SJCRH30 (cell line): ENCODE results near the gene CTDP1. TPM values are rescaled to one million over a fixed set of nuclear protein-coding genes. Genes with fewer than 3 reads are reported as not detected.

ENCODE experiments used
- DNase-seq, 2 experiments: peaks; one replicate each; pipeline ENCODE4 v3.0.0-alpha.2; 2015 to 2020
- H3K27ac ChIP-seq: fragments of 250-450 bp; sonication (Bioruptor Pico); 2 replicates; pipeline ENCODE4 v1.5.1; 2020; ENCODE audit warnings: mild to moderate bottlenecking, moderate library complexity
- H3K27me3 ChIP-seq: fragments of 250-450 bp; sonication (Bioruptor Pico); 2 replicates; pipeline ENCODE4 v1.5.1; 2020; ENCODE audit warnings: mild to moderate bottlenecking, moderate library complexity
- H3K36me3 ChIP-seq: fragments of 250-450 bp; sonication (Bioruptor Pico); 2 replicates; pipeline ENCODE4 v1.5.1; 2020; ENCODE audit warnings: mild to moderate bottlenecking, moderate library complexity
- H3K4me1 ChIP-seq: fragments of 250-450 bp; sonication (Bioruptor Pico); 2 replicates; pipeline ENCODE4 v1.5.1; 2020; ENCODE audit warnings: mild to moderate bottlenecking, moderate library complexity
- H3K4me3 ChIP-seq: fragments of 250-450 bp; sonication (Bioruptor Pico); 2 replicates; pipeline ENCODE4 v1.5.1; 2020; ENCODE audit warnings: mild to moderate bottlenecking, moderate library complexity
- H3K9me3 ChIP-seq: fragments of 250-450 bp; sonication (Bioruptor Pico); replicated peaks from 2 replicates; pipeline ENCODE4 v1.5.1; 2020; ENCODE audit warnings: mild to moderate bottlenecking, moderate library complexity
- total RNA-seq: library from RNA; depleted of rRNA; stranded (reverse); fragments of >200 nt; shearing (Covaris generic); gene quantifications from 2 replicates; pipeline ENCODE4 v1.2.3, GENCODE V29; 2014

Gene CTDP1
- total RNA-seq, 1 experiment from 2014 or later, result 8.8 TPM

DNA sequence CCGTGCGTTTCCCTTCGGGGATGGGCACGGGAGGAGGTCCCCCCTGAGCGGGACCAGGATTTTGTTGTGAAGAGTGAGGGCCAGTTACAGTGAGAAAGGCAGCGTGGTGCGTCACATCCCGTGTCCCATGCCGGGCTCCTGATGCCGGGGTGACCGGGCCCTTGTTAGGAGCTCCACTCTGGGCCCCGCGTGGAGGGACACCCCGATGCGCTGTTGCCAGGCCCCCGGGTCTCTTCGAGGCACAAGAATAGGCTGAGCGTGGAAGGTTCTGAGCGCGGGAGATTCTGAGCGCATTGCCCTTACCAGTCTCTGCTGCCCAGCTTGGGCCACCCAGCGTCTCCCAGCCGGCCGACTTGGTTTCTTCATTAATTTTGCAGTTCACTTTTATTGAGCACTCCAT, 17.6 kb downstream of the CTDP1 start:
- Histone ChIP-seq H3K4me1 (no peaks in the 10 kb centered on the region), H3K9me3 (no peaks in the 10 kb centered on the region), H3K27ac (no peak overlapping the region), H3K36me3 (no peaks in the 10 kb centered on the region; the same call in 1 of the 2 replicates), H3K27me3 (no peaks in the 10 kb centered on the region), H3K4me3 (no peak overlapping the region)
- no peak for DNase-seq

DNA sequence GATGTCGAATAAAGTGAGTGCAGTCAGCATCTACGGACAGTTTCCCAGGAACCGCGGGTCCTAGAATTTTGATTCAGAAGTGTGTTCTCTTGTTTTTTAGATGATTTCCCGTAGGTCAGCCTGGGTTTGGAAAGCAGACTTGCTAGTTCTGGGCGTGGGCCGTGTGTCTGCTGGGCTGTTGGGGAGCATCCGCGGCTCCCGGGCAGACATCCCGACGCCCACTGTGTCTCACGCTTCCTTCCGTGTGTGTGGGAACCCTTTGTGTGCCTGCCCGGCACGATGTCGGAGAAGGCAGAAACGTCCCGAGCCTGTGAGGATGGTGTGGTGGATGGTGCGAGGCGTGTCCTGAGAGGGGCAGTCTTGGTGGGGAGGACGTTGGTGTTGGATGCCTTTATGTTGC, 18.4 kb downstream of the CTDP1 start:
- no peaks in the 10 kb centered on the region for H3K9me3 ChIP-seq
- H3K4me1 ChIP-seq, result no peaks in the 10 kb centered on the region
- H3K36me3 ChIP-seq, result no peaks in the 10 kb centered on the region; the same call in 1 of the 2 replicates
- H3K27me3 ChIP-seq, result no peaks in the 10 kb centered on the region
- DNase-seq, result no peak
- no peak overlapping the region for H3K4me3 ChIP-seq
- no peak overlapping the region for H3K27ac ChIP-seq

DNA sequence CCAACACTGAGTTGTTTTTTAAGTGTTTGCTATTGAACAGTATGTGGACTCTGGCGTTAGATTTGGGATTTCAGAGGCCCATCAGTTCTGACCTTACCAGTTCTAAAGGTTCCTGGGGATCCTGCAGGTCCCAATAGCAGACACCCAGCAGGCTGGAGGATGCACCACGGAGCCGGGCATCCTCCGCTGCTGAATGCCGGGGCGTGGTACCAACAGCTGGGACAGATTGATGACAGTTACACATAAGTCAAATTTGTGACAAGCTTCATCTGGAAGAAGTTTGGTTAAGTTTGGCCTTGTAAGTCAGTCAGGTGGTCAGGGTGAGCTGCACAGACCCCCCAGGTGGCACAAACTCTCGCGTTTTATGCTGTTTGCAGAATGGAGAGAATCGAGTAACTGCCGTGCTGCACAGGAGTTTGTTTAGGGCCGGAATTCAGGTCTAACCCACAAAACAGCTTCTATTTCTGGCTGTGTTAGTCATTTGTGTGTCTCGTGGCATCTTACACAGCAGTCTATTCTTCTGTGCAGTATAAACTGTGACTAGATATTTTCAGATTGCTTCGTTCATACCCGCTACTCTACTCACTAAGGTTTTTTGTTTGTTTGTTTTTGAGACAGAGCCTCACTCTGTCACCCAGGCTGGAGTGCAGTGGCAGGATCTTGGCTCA, 19.2 kb downstream of the CTDP1 start:
- Histone ChIP-seq H3K27ac (no peak overlapping the region), H3K4me3 (no peak overlapping the region), H3K4me1 (no peaks in the 10 kb centered on the region), H3K36me3 (no peaks in the 10 kb centered on the region; the same call in 1 of the 2 replicates), H3K9me3 (no peaks in the 10 kb centered on the region), H3K27me3 (no peaks in the 10 kb centered on the region)
- DNase-seq, result no peak

DNA sequence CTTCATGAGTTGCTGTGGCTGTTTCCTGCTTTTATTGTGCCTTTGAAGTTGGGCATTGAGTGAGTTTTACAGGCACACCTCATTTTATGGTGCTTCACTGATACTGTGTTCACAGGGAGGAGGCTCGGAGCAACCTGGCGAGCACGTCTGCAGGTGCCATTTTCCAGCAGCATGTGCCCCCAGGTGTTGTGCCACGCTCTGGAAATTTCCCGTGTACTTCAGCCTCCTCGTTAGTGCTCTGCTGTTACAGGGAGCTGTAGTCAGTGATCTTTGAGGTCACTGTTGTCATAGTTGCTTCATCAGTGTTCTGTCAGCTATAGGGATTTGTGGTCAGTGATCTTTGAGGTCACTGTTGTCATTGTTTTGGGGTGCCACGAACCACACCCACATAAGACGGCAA, 20.1 kb downstream of the CTDP1 start:
- H3K36me3 ChIP-seq, result no peaks in the 10 kb centered on the region; the same call in 1 of the 2 replicates
- H3K9me3 ChIP-seq, result no peaks in the 10 kb centered on the region
- H3K4me1 ChIP-seq, result no peaks in the 10 kb centered on the region
- H3K27ac ChIP-seq, result no peak overlapping the region
- H3K27me3 ChIP-seq, result no peaks in the 10 kb centered on the region
- no peak for DNase-seq
- no peak overlapping the region for H3K4me3 ChIP-seq

DNA sequence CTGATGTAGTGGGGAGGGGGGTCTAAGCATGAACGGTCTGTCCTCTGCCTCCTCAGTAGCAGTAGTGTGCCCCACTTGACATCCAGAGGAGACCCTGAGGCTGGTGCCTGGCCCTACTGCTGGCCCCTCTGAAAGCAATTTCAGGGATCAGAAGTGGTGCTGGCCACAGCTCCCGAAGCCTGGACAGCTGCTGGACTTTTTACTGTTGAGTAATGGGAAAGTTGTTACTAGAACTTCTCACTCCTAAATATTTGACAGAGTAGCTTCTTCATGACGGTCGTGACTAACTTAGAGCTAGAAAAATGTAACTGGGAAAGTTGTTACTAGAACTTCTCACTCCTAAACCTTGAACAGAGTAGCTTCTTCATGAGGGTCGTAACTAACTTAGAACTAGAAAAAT, 23.3 kb downstream of the CTDP1 start:
- Histone ChIP-seq H3K27ac (no peak overlapping the region), H3K4me3 (no peak overlapping the region), H3K9me3 (no peaks in the 10 kb centered on the region), H3K27me3 (no peaks in the 10 kb centered on the region), H3K4me1 (no peaks in the 10 kb centered on the region), H3K36me3 (no peaks in the 10 kb centered on the region; the same call in 1 of the 2 replicates)
- no peak for DNase-seq

DNA sequence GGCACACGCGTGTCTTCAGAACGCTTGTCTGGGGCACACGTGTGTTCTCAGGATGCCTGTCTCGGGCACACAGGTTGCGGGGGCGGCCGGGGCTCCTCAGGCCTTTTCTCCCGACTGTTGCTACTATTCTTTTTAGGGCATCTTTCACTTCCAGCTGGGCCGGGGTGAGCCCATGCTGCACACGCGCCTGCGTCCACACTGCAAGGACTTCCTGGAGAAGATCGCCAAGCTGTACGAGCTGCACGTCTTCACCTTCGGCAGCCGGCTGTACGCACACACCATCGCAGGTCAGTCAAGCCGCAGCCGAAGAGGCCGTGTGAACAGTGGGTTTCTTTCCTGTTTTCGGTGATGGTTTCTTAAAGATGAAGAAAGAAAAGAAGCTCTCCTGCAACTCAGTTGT, 25.0 kb downstream of the CTDP1 start:
- DNase-seq, result no peak
- no peaks in the 10 kb centered on the region for H3K4me1 ChIP-seq
- H3K9me3 ChIP-seq, result no peaks in the 10 kb centered on the region
- H3K36me3 ChIP-seq, result no peaks in the 10 kb centered on the region; the same call in 1 of the 2 replicates
- H3K27ac ChIP-seq, result no peak overlapping the region
- no peak overlapping the region for H3K4me3 ChIP-seq
- H3K27me3 ChIP-seq, result no peaks in the 10 kb centered on the region

DNA sequence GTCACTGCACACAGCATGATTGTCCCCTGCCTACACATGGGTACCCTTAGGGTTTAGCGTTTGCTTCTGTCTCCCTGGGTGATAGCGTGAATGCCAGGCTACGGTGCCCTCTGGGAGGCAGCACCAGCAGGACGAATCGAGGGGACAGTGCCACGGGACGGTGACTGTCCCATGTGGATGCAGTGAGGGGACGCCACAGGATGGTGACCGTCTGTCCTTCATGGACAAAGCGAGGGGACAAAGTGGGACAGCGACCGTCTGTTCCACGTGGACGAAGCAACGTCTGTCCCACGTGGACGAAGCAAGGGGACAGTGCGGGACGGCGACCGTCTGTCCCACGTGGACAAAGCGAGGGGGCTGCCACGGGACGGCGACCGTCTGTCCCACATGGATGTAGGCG, 25.7 kb downstream of the CTDP1 start:
- DNase-seq, result no peak
- Histone ChIP-seq H3K36me3 (no peaks in the 10 kb centered on the region; the same call in 1 of the 2 replicates), H3K27ac (no peak overlapping the region), H3K9me3 (no peaks in the 10 kb centered on the region), H3K27me3 (no peaks in the 10 kb centered on the region), H3K4me3 (no peak overlapping the region), H3K4me1 (no peaks in the 10 kb centered on the region)

DNA sequence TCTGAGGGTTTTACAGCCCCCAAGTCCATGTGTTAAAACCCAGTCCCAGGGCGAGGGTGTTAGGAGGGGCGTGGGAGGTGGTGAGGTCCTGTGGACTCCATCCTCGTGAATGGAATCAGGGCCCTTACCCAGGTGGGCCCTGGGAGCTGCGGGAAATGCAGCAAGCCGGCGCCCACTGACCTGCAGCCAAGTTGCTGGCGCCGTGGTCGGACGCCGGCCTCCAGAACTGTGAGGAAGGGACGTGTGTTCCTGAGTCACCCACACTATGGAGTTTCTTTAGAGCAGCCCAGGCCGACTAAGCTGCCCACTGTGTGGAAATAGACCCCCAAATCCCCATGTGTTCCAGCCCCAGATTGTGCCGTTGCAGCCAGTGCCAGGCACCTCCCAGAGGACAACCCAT, 26.4 kb downstream of the CTDP1 start:
- Histone ChIP-seq H3K4me1 (no peaks in the 10 kb centered on the region), H3K36me3 (no peaks in the 10 kb centered on the region), H3K4me3 (no peak overlapping the region), H3K9me3 (no peaks in the 10 kb centered on the region), H3K27me3 (no peaks in the 10 kb centered on the region), H3K27ac (no peak overlapping the region)
- no peak for DNase-seq

DNA sequence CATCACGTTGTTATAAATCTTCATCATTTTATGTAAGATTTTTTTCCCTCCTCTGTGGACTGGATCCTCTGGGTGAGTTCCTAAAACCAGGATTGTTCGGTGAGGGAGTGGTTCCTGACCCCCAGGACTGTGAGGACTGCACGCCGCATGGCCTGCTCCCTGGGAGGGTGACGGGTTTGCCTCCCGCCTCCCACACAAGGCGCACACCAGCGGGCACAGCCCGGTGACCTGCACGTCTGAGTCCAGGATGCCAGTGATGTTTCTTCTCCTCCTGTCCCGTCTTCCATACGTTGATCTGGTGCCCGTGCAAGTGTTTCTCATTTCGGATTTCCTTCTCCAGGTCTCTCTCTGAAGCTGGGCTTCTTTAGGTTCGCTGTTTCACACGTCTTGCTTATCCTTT, 27.1 kb downstream of the CTDP1 start:
- Histone ChIP-seq H3K4me3 (no peak overlapping the region), H3K9me3 (no peaks in the 10 kb centered on the region), H3K4me1 (no peaks in the 10 kb centered on the region), H3K36me3 (no peaks in the 10 kb centered on the region), H3K27me3 (no peaks in the 10 kb centered on the region), H3K27ac (no peak overlapping the region)
- no peak for DNase-seq

DNA sequence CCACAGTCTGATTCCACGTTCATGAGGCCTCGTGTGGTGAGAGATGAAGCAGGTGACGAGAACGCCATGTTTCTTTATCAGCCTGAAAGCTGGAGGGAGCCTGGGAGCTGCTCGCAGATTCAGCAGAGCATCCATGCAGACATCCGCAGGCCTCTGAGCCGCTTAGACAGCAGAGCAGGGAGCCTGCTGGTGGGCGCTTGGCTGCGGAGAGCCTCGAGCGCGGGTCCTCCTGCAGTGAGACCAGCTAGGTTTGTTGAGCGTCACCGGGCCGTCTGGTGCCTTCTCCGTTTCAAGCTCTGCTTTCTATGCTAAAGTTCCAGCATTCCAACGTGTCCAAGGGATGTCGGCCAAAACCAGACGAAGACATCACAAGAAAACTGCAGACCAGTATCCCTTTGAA, 27.6 kb downstream of the CTDP1 start:
- no peak overlapping the region for H3K27ac ChIP-seq
- H3K4me3 ChIP-seq, result no peak overlapping the region
- no peaks in the 10 kb centered on the region for H3K27me3 ChIP-seq
- no peak for DNase-seq
- no peaks in the 10 kb centered on the region for H3K36me3 ChIP-seq
- no peaks in the 10 kb centered on the region for H3K9me3 ChIP-seq
- no peaks in the 10 kb centered on the region for H3K4me1 ChIP-seq

DNA sequence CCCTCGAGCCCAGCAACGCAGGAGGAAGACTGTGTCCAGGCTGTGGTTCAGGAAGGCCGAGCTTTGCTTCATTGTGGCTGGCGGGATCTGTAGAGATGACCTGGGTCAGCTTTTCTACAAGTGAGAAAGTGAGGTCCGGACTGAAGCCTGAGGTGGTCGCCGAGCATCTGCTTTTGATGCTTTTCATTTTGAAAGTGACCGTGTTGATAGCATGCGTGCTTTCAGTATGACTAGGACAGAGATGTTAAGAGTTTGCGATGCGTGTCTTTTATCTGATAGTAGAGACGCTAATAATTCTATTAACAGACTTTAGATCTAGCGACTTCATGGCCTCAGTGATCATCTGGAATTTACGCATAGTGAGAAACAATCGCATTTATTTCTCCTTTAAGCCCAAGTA, 28.1 kb downstream of the CTDP1 start:
- no peaks in the 10 kb centered on the region for H3K4me1 ChIP-seq
- no peak overlapping the region for H3K27ac ChIP-seq
- H3K4me3 ChIP-seq, result no peak overlapping the region
- DNase-seq, result no peak
- H3K9me3 ChIP-seq, result no peaks in the 10 kb centered on the region
- H3K27me3 ChIP-seq, result no peaks in the 10 kb centered on the region
- H3K36me3 ChIP-seq, result no peaks in the 10 kb centered on the region

DNA sequence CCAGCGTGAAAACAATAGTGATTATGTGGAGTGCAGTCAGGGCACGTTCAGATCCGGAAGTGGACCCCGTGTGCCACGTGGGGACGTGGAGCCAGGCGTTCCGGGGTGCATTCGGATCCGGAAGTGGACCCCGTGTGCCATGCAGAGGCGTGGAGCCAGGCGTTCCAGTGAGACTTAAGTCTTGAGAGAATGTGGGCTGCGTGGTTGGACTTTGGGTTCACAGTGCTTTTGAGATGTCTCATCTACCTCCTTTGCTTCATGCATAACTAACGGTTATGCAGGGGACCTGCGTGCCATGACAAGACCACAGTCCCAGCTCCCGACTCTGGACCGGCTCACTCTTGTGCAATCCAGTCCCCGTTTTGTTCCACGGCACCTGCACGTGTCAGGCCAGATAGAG, 28.8 kb downstream of the CTDP1 start:
- Histone ChIP-seq H3K4me3 (no peak overlapping the region), H3K27me3 (no peaks in the 10 kb centered on the region), H3K4me1 (no peaks in the 10 kb centered on the region), H3K9me3 (no peaks in the 10 kb centered on the region), H3K27ac (no peak overlapping the region), H3K36me3 (0 out of 2 replicates have a peak, but pooled peaks cover 2% of the 10 kb centered on the region)
- DNase-seq, result no peak

DNA sequence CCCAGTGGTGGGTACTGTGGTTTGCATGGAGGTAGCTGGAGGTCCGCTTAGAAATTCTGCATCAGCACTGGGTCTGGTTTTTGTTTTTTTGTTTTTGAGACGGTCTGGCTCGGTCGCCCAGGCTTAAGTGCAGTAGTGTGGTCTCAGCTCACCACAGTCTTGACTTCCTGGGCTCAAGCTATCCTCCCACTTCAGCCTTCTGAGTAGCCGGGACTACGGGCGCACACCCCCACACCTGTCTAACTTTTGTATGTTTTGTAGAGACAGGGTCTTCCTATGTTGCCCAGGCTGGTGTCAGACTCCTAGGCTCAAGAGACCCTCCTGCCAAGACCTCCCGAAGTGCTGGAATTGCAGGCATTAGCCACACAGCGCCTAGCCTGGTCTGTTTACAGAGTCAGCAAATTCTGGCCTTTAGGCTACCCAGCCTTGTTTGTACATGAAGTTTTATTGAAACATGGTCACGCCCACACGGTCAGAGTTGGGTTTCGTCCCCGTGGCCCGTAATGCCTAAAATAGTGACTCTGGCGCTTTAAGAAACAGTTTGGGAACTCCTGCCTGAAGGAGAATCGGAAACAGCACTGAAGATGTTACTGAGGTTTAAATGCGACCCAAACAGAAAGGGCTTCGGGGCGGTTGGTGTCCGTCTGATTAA, 32.7 kb downstream of the CTDP1 start:
- Histone ChIP-seq H3K36me3 (peaks cover 12% of the 10 kb centered on the region; the same call in 1 of the 2 replicates), H3K27me3 (no peaks in the 10 kb centered on the region), H3K4me3 (no peak overlapping the region), H3K27ac (no peak overlapping the region), H3K4me1 (no peaks in the 10 kb centered on the region), H3K9me3 (no peaks in the 10 kb centered on the region)
- DNase-seq, result no peak

DNA sequence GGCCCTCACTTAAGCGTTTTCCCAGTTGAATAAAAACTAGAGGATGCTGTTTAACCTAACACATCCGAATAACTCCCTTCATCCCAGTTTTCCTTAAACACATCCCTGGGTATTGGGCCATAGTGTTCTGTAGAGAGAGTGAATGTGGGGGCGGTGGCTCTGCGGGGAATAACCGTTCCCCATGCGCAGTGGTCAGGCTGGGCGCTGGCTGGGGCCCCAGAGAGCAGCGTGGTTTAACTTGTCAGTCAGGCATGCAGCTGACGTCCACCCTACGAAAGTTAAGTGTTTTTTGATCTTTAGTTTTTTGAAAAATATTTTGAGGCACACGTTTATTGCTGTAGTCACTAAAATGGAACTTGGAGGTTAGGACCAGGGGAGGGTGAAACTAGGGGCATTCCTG, 33.7 kb downstream of the CTDP1 start:
- DNase-seq, result no peak
- Histone ChIP-seq H3K27ac (no peak overlapping the region), H3K4me3 (no peak overlapping the region), H3K4me1 (no peaks in the 10 kb centered on the region), H3K36me3 (peaks cover 12% of the 10 kb centered on the region; the same call in 1 of the 2 replicates), H3K27me3 (no peaks in the 10 kb centered on the region), H3K9me3 (no peaks in the 10 kb centered on the region)

DNA sequence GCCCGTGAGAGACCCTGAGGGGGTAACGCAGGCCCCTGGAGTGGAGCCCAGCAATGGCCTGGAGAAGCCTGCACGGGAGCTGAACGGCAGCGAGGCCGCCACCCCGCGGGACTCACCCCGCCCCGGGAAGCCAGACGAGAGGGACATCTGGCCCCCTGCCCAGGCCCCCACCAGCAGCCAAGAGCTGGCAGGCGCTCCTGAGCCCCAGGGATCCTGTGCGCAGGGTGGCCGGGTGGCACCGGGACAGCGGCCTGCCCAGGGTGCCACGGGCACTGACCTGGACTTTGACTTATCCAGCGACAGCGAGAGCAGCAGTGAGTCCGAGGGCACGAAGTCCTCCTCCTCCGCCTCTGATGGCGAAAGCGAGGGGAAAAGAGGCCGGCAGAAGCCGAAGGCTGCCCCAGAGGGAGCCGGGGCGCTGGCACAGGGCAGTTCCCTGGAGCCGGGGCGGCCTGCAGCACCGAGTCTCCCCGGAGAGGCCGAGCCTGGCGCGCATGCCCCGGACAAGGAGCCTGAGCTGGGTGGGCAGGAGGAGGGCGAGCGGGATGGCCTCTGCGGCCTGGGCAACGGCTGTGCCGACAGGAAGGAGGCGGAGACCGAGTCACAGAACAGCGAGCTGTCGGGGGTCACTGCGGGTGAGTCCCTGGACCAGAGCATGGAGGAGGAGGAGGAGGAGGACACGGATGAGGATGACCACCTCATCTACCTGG, 35.1 kb downstream of the CTDP1 start:
- Histone ChIP-seq H3K4me3 (no peak overlapping the region), H3K4me1 (no peaks in the 10 kb centered on the region), H3K9me3 (no peaks in the 10 kb centered on the region), H3K36me3 (peaks cover 15% of the 10 kb centered on the region; the same call in 1 of the 2 replicates), H3K27ac (no peak overlapping the region), H3K27me3 (no peaks in the 10 kb centered on the region)
- DNase-seq, result no peak
